ENCODE data around the gene B4GALT6. TPM values are rescaled to one million over a fixed set of nuclear protein-coding genes. Genes with fewer than 3 reads are reported as not detected.

The B4GALT6 gene
- total RNA-seq, 1 experiment from 2014 or later, result 16.1 TPM

GRCh38 chr18:31591113-31591512 is 93.3 kb downstream of the B4GALT6 start:
- TF ChIP-seq SP1 (IDR thresholded peaks at IDR 0.05; ENCODE audit: low read depth) (no peak), EGR1 (IDR thresholded peaks at IDR 0.05; ENCODE audit: low read depth) (no peak), YY1 (IDR thresholded peaks at IDR 0.05; ENCODE audit: extremely low read depth, insufficient replicate concordance, low read depth, low read length) (no peak), EZH2phosphoT487 (IDR thresholded peaks at IDR 0.05; ENCODE audit: borderline replicate concordance) (no peak), CBX3 (IDR thresholded peaks at IDR 0.05; ENCODE audit: low read depth) (no peak), MAX (IDR thresholded peaks at IDR 0.05) (no peak), TCF7L2 (IDR thresholded peaks at IDR 0.05; ENCODE audit: borderline replicate concordance, extremely low read depth, insufficient read depth, insufficient read length) (no peak), RAD21 (IDR thresholded peaks at IDR 0.05; ENCODE audit: low read depth) (no peak), EZH2 (IDR thresholded peaks at IDR 0.05) (no peak), ELF1 (IDR thresholded peaks at IDR 0.05; ENCODE audit: borderline replicate concordance, low read depth) (no peak)
- no peaks in the 10 kb centered on the region for H3K36me3 ChIP-seq (ENCODE audit: control insufficient read depth in 1 of 2, insufficient read depth in 2 of 2, low read length in 2 of 2)
- DNase-seq (ENCODE audit: low read depth, low spot score), result no peak
- no peaks in the 10 kb centered on the region for H3K79me2 ChIP-seq (ENCODE audit: insufficient read depth, low read length)
- no peaks in the 10 kb centered on the region for H3K9me2 ChIP-seq (ENCODE audit: insufficient read depth)
- ChIA-PET CTCF (no interaction called here), POLR2A (interaction anchor here (0.7 kb wide), 1 partner anchor 13 kb away, joined by 3 read pairs; no protein-coding TSS in a partner anchor), RAD21 (ENCODE audit: low non-redundant PET in 1 of 2, low total read pairs in 2 of 2, uncharacterized antibody in 2 of 2, unreplicated experiment in 2 of 2) (no interaction called here)
- no peak overlapping the region for H3K4me2 ChIP-seq (ENCODE audit: low read length)
- H3K9me3 ChIP-seq (ENCODE audit: control insufficient read depth in 1 of 2, insufficient read depth in 1 of 2, low read depth in 1 of 2, low read length in 2 of 2), result no peaks in the 10 kb centered on the region
- no peaks in the 10 kb centered on the region for H3K27me3 ChIP-seq (ENCODE audit: insufficient read depth, low read length)
- H4K20me1 ChIP-seq (ENCODE audit: insufficient read depth), result no peaks in the 10 kb centered on the region
- no peak for ATAC-seq
- intact Hi-C loops (cut with micrococcal nuclease), result no loop called here
- no peak overlapping the region for H3K27ac ChIP-seq (ENCODE audit: low read depth, low read length)
- no peaks in the 10 kb centered on the region for H3K4me1 ChIP-seq (ENCODE audit: control insufficient read depth in 1 of 2, insufficient read depth in 2 of 2, low read length in 2 of 2)
- no peak overlapping the region for H3K4me3 ChIP-seq (replicated peaks in 1 of 2; ENCODE audit: low read depth in 1 of 2, low read length in 2 of 2)
- no peak overlapping the region for H2AFZ ChIP-seq (ENCODE audit: low read depth, low read length, poor library complexity, severe bottlenecking)
- no peak overlapping the region for H3K9ac ChIP-seq (ENCODE audit: low read length)
- no TSS peak for BruUV-seq (replicated peaks)

DNA sequence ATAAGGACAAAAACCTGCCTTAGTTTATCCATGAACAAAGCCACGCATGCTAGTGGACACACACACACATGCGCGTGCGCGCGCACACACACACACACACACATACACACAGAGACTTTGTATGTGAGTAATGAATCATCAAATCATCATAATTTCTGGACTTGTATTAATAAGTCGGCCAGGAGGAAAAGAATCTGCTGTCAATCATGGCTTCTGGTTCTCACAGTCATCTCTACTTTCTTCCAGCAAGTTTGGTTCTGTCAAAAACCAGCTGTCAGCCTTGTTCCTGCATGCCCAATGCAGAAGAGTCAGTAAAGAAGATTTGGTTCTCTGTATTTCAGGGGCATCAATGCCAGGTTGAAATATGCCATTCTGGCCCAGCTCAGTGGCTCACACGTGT is 93.8 kb downstream of the B4GALT6 start:
- no peak overlapping the region for H3K27ac ChIP-seq (ENCODE audit: low read depth, low read length)
- no peaks in the 10 kb centered on the region for H3K79me2 ChIP-seq (ENCODE audit: insufficient read depth, low read length)
- ATAC-seq (no peak), DNase-seq (ENCODE audit: low read depth, low spot score) (no peak)
- ChIA-PET POLR2A (interaction anchor here (0.7 kb wide), 1 partner anchor 13 kb away, joined by 3 read pairs; no protein-coding TSS in a partner anchor), CTCF (no interaction called here), RAD21 (ENCODE audit: low non-redundant PET in 1 of 2, low total read pairs in 2 of 2, uncharacterized antibody in 2 of 2, unreplicated experiment in 2 of 2) (no interaction called here)
- H3K9ac ChIP-seq (ENCODE audit: low read length), result no peak overlapping the region
- H3K4me2 ChIP-seq (ENCODE audit: low read length), result no peak overlapping the region
- H4K20me1 ChIP-seq (ENCODE audit: insufficient read depth), result no peaks in the 10 kb centered on the region
- no peaks in the 10 kb centered on the region for H3K9me2 ChIP-seq (ENCODE audit: insufficient read depth)
- H3K4me3 ChIP-seq (replicated peaks in 1 of 2; ENCODE audit: low read depth in 1 of 2, low read length in 2 of 2), result no peak overlapping the region
- H3K27me3 ChIP-seq (ENCODE audit: insufficient read depth, low read length), result no peaks in the 10 kb centered on the region
- intact Hi-C loops (cut with micrococcal nuclease), result no loop called here
- H3K9me3 ChIP-seq (ENCODE audit: control insufficient read depth in 1 of 2, insufficient read depth in 1 of 2, low read depth in 1 of 2, low read length in 2 of 2), result no peaks in the 10 kb centered on the region
- no peak overlapping the region for H2AFZ ChIP-seq (ENCODE audit: low read depth, low read length, poor library complexity, severe bottlenecking)
- H3K36me3 ChIP-seq (ENCODE audit: control insufficient read depth in 1 of 2, insufficient read depth in 2 of 2, low read length in 2 of 2), result no peaks in the 10 kb centered on the region
- no peaks in the 10 kb centered on the region for H3K4me1 ChIP-seq (ENCODE audit: control insufficient read depth in 1 of 2, insufficient read depth in 2 of 2, low read length in 2 of 2)
- BruUV-seq (replicated peaks), result no TSS peak
- no peak for TF ChIP-seq MAX (IDR thresholded peaks at IDR 0.05)
- TF ChIP-seq POLR2AphosphoS5 (IDR thresholded peaks at IDR 0.05; ENCODE audit: low read depth, low read length), result no peak
- TF ChIP-seq CTCF (IDR thresholded peaks at IDR 0.05 in 2 of 3, conservative IDR thresholded peaks at IDR 0.05 in 1 of 3; ENCODE audit: borderline replicate concordance in 1 of 3, insufficient read depth in 1 of 3, low read depth in 2 of 3, low read length in 2 of 3), result no peak
- no peak for TF ChIP-seq ZNF274 (IDR thresholded peaks at IDR 0.05; ENCODE audit: low read depth, low read length)
- no peak for TF ChIP-seq TCF7L2 (IDR thresholded peaks at IDR 0.05; ENCODE audit: borderline replicate concordance, extremely low read depth, insufficient read depth, insufficient read length)
- TF ChIP-seq, protein P1, sequence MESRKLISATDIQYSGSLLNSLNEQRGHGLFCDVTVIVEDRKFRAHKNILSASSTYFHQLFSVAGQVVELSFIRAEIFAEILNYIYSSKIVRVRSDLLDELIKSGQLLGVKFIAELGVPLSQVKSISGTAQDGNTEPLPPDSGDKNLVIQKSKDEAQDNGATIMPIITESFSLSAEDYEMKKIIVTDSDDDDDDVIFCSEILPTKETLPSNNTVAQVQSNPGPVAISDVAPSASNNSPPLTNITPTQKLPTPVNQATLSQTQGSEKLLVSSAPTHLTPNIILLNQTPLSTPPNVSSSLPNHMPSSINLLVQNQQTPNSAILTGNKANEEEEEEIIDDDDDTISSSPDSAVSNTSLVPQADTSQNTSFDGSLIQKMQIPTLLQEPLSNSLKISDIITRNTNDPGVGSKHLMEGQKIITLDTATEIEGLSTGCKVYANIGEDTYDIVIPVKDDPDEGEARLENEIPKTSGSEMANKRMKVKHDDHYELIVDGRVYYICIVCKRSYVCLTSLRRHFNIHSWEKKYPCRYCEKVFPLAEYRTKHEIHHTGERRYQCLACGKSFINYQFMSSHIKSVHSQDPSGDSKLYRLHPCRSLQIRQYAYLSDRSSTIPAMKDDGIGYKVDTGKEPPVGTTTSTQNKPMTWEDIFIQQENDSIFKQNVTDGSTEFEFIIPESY (IDR thresholded peaks at IDR 0.05; ENCODE audit: extremely low read depth, insufficient replicate concordance, low read length), result no peak
- no peak for TF ChIP-seq SIN3A (IDR thresholded peaks at IDR 0.05; ENCODE audit: low read depth)
- TF ChIP-seq FOSL1 (IDR thresholded peaks at IDR 0.05; ENCODE audit: low read depth), result no peak
- no peak for TF ChIP-seq RAD21 (IDR thresholded peaks at IDR 0.05; ENCODE audit: low read depth)
